ENCODE data around the gene ABT1.

The ABT1 gene

DNA sequence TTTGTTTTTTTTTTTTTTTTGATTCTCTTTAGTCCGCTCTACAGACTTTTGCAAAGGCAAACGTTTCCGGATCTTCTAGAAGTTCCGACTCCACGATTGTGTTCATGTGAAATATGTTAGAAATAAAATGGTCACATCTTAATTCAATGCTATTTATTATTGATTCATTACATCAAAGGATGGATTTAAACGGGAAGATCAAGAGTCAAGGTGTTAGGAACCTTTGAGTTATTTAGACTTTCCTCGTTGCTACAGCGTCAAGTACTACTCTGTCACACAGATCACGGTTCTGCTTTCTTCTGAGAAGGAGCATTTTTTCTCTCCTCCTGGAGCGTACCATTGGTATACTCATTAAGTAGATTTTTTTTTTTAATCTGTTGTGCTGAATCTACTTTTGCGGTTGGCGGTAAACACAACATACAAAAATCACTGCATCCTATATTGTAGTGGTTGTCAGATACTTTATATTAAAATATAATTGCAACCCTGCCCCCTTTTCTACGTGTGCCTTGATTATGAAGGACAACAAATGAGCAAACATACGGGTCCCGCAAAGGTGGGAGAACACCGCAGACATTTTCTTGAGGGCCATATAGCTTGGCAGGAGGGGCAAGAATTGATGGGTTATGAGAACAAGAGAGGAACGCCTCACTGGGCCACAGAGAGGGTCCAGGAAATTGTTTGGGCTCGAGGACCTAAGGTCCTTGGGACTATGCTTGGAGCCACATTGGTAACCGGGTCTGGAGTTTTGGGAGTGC lies 41.1 kb upstream of the ABT1 start:
- H3K9me3 ChIP-seq (ENCODE audit: control insufficient read depth in 5 of 5, low read length in 5 of 5): no peaks in the 10 kb centered on the region
- peak overlapping the region in 1 of 5 donors; percentile 57 for H3K9ac ChIP-seq (ENCODE audit: low read length in 5 of 5)
- H3K36me3 ChIP-seq (ENCODE audit: control insufficient read depth in 5 of 5, insufficient read depth in 5 of 5, low read length in 5 of 5): no peaks in the 10 kb centered on the region
- H3K27ac ChIP-seq (ENCODE audit: low read depth, low read length): no peak overlapping the region
- no peaks in the 10 kb centered on the region for H3K27me3 ChIP-seq (ENCODE audit: control insufficient read depth in 5 of 5, insufficient read depth in 4 of 5, low read length in 5 of 5)
- peaks cover 0 to 29% (median 22%) of the 10 kb centered on the region in 5 donors for H3K4me1 ChIP-seq (ENCODE audit: control insufficient read depth in 5 of 5, insufficient read depth in 5 of 5, low read length in 5 of 5)
- H3K4me3 ChIP-seq (ENCODE audit: low read depth in 1 of 5, low read length in 5 of 5): peak overlapping the region in 3 of 5 donors; percentile 21 to 94 (median 45)

DNA sequence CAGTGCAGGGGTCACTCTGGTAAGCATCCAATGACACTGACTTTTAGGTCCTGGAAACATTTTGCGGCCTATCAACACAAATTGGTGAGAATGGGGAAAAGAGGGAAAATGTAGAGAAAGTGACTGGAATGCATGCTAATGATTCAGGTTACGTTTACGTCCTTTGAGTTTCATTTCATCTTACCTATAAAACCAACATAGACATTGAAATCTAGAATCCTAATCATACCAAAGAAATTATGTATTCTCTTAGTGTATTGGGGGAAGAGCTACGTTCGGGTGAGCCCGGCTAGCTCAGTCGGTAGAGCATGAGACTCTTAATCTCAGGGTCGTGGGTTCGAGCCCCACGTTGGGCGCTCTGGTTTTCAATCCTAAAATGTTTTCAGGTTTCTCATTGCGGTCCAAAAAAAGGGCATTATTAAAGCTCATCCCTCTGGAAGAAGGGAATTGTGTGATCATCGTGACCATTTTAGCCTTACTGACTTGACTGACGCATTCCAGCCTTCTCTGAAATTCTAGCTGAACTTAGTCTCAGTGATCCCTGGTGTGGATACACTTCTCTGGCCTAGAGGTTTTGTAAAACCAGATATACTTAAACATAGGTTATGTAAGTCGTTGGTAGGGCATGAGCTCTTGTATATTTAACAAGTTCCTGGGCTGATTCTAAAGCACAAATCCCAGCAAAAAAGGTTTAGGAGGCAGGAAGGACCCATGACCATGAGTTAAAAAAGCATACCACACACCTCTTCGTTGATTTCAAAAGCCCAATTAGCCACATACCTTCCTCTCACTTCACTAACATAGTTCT lies 40.3 kb upstream of the ABT1 start:
- Histone ChIP-seq H3K9me3 (ENCODE audit: control insufficient read depth in 5 of 5, low read length in 5 of 5) (no peaks in the 10 kb centered on the region), H3K27me3 (ENCODE audit: control insufficient read depth in 5 of 5, insufficient read depth in 4 of 5, low read length in 5 of 5) (no peaks in the 10 kb centered on the region), H3K27ac (ENCODE audit: low read depth, low read length) (no peak overlapping the region), H3K4me1 (ENCODE audit: control insufficient read depth in 5 of 5, insufficient read depth in 5 of 5, low read length in 5 of 5) (peaks cover 0 to 28% (median 21%) of the 10 kb centered on the region in 5 donors), H3K36me3 (ENCODE audit: control insufficient read depth in 5 of 5, insufficient read depth in 5 of 5, low read length in 5 of 5) (no peaks in the 10 kb centered on the region), H3K4me3 (ENCODE audit: low read depth in 1 of 5, low read length in 5 of 5) (no peak overlapping the region), H3K9ac (ENCODE audit: low read length in 5 of 5) (no peak overlapping the region)

DNA sequence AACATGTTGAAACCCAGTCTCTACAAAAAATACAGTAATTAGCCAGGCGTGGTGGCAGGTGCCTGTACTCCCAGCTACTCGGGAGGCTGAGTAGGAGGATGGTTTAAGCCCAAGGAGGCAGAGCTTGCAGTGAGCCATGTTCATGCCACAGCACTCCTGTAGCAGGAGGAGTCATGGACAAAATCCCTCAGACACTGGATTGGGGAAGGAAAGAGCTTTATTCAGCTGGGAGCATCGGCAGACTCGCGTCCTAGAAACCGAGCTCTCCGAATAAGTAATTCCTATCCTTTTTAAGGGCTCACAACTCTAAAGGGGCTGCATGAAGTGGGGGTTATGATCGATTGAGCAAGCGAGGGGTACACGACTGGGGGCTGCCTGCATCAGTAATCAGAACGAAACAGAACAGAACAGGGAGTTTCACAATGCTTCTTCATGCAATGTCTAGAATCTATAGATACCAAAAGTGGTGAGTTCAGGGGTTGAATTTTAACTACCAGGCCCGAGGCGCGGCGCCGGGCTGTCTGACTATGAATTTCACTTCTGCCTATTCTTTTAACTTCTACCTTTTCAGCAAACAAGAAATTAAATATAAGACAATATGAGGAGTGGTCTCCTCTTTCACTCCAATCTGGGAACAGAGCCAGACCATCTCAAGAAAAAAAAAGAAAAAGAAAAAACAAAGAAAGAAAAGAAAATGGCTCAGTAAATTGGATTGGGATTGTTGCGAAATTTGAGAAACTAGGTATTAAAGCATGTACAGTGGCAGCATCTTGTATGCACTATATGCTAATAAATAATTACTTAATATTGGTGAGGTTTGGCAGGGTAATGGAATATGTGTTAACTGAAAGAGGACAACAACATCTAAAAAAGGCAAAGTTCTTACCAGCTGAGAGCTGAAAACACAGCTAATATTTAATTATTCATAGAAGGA lies 35.0 kb upstream of the ABT1 start:
- Histone ChIP-seq H3K27me3 (ENCODE audit: control insufficient read depth in 5 of 5, insufficient read depth in 4 of 5, low read length in 5 of 5) (no peaks in the 10 kb centered on the region), H3K27ac (ENCODE audit: low read depth, low read length) (no peak overlapping the region), H3K9me3 (ENCODE audit: control insufficient read depth in 5 of 5, low read length in 5 of 5) (no peaks in the 10 kb centered on the region), H3K36me3 (ENCODE audit: control insufficient read depth in 5 of 5, insufficient read depth in 5 of 5, low read length in 5 of 5) (no peaks in the 10 kb centered on the region), H3K4me3 (ENCODE audit: low read depth in 1 of 5, low read length in 5 of 5) (no peak overlapping the region), H3K9ac (ENCODE audit: low read length in 5 of 5) (no peak overlapping the region), H3K4me1 (ENCODE audit: control insufficient read depth in 5 of 5, insufficient read depth in 5 of 5, low read length in 5 of 5) (no peaks in the 10 kb centered on the region)

DNA sequence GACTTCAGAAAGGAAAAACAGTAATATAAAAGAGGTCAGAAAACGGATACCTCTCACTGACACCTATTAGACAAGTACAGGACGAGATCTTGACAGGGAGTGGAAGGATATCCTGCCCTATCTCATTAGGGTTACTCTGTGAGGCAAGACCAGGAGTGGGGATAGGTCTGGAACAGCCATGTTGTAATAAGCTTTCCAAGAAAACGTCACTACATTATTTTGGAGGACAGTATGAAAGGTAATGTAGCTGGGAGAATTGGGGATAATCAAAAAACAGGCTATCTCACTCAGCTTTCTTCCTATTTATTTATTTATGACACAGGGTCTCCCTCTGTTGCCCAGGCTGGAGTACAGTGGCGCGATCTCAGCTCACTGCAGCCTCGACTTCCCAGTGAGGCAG lies 33.3 kb upstream of the ABT1 start:
- Histone ChIP-seq H3K36me3 (ENCODE audit: control insufficient read depth in 5 of 5, insufficient read depth in 5 of 5, low read length in 5 of 5) (no peaks in the 10 kb centered on the region), H3K4me1 (ENCODE audit: control insufficient read depth in 5 of 5, insufficient read depth in 5 of 5, low read length in 5 of 5) (peaks cover 0 to 6% (median 2%) of the 10 kb centered on the region in 5 donors), H3K9me3 (ENCODE audit: control insufficient read depth in 5 of 5, low read length in 5 of 5) (no peaks in the 10 kb centered on the region), H3K4me3 (ENCODE audit: low read depth in 1 of 5, low read length in 5 of 5) (no peak overlapping the region), H3K9ac (ENCODE audit: low read length in 5 of 5) (no peak overlapping the region), H3K27ac (ENCODE audit: low read depth, low read length) (no peak overlapping the region), H3K27me3 (ENCODE audit: control insufficient read depth in 5 of 5, insufficient read depth in 4 of 5, low read length in 5 of 5) (no peaks in the 10 kb centered on the region)

DNA sequence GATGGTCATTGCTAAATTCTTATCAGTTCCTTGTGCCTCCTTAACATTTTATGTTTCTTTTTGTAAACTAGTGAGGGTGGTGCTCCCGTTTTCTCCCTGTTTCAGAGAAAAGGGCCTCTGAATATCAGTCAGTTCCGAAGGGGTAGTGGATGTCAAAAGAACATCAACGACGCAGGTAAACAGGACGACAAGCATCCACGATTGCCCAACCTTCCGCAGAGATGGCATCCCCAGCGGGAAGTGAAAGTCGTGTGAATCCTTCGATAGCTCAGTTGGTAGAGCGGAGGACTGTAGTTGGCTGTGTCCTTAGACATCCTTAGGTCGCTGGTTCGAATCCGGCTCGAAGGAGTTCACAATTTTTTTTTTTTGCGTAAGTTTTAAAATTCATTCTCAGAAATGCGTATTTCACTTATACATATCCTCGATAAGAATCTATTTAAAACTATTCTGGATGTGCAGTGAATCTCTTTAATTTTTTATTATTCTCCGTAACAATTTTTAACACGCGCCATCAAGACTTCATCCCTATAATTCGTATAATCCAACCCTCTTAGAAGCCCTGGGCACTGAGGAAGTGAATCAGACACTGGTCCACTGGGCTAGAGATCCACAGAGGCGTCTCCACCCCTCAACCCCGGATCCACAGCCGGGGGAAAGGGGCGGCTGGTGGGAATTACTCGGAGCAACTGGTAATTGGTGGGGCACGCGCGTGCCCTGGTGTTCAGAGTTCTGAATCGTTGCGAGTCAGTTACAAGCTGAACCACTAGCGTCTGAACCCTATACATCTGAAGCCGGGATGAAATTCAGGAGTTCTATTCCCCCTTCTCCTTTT lies 27.9 kb upstream of the ABT1 start:
- peak overlapping the region in 3 of 5 donors; percentile 12 to 55 (median 25) for H3K9ac ChIP-seq (ENCODE audit: low read length in 5 of 5)

DNA sequence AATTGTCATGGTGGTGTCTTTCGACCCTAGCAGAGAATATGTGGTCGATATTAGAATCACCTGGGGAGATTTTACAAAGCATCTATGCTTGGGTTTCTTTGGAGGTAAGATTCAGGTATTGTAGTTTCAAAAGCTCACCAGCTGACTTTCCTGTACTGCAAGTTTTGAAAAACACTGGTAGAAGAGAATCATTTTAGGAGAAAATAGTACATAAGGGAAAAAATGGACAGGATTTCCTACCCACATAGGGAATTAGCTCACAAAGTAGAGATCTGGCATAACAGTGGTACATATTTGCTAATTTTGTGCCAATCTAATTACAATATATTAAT lies 27.4 kb upstream of the ABT1 start:
- Histone ChIP-seq H3K9me3 (ENCODE audit: control insufficient read depth in 5 of 5, low read length in 5 of 5) (no peaks in the 10 kb centered on the region), H3K27me3 (ENCODE audit: control insufficient read depth in 5 of 5, insufficient read depth in 4 of 5, low read length in 5 of 5) (no peaks in the 10 kb centered on the region), H3K36me3 (ENCODE audit: control insufficient read depth in 5 of 5, insufficient read depth in 5 of 5, low read length in 5 of 5) (no peaks in the 10 kb centered on the region), H3K27ac (ENCODE audit: low read depth, low read length) (no peak overlapping the region), H3K4me1 (ENCODE audit: control insufficient read depth in 5 of 5, insufficient read depth in 5 of 5, low read length in 5 of 5) (peaks cover 6 to 18% (median 12%) of the 10 kb centered on the region in 5 donors), H3K4me3 (ENCODE audit: low read depth in 1 of 5, low read length in 5 of 5) (peak overlapping the region in 2 of 5 donors; percentile 75 to 83), H3K9ac (ENCODE audit: low read length in 5 of 5) (peak overlapping the region in 2 of 5 donors; percentile 12 to 25)

More for the DNA sequence above, 27.9 kb upstream of the ABT1 start:
- Histone ChIP-seq H3K36me3 (ENCODE audit: control insufficient read depth in 5 of 5, insufficient read depth in 5 of 5, low read length in 5 of 5) (no peaks in the 10 kb centered on the region), H3K9me3 (ENCODE audit: control insufficient read depth in 5 of 5, low read length in 5 of 5) (no peaks in the 10 kb centered on the region), H3K4me1 (ENCODE audit: control insufficient read depth in 5 of 5, insufficient read depth in 5 of 5, low read length in 5 of 5) (peaks cover 6 to 18% (median 12%) of the 10 kb centered on the region in 5 donors), H3K27ac (ENCODE audit: low read depth, low read length) (no peak overlapping the region), H3K4me3 (ENCODE audit: low read depth in 1 of 5, low read length in 5 of 5) (peak overlapping the region; percentile 70 to 87 (median 75)), H3K27me3 (ENCODE audit: control insufficient read depth in 5 of 5, insufficient read depth in 4 of 5, low read length in 5 of 5) (no peaks in the 10 kb centered on the region)

DNA sequence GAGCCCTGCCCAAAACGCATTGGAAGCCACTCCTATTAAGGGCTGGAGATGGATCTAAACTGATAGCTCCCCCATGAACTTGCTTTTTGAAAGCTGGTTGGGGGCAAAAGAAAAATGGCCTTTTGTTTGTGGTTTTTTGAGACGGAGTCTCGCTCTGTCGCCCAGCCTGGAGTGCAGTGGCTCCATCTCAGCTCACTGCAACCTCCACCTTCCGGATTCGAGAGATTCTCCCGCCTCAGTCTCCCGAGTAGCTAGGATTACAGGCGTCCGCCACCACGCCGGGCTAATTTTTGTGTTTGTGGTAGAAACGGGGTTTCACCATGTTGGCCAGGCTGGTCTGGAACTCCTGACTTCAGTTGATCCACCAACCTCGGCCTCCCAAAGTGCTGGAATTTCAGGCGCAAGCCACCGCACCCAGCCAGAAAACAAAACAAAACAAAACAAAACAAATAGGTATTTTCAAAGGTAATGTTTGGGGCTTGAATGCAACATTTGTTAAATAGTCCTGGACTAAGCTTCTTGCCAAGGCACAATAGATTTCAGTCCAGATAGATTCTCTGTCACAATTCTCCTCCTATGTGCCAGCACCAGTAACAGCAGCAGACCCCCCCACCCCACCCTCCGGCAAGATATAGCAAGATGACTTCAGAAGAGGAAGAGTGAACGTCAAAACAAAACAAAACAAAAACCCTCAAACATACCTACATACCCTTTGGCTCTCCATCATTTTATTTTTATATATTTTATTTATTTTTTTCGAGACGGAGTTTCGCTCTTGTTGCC lies 26.5 kb upstream of the ABT1 start:
- H3K4me1 ChIP-seq (ENCODE audit: control insufficient read depth in 5 of 5, insufficient read depth in 5 of 5, low read length in 5 of 5): peaks cover 6 to 18% (median 12%) of the 10 kb centered on the region in 5 donors
- no peaks in the 10 kb centered on the region for H3K27me3 ChIP-seq (ENCODE audit: control insufficient read depth in 5 of 5, insufficient read depth in 4 of 5, low read length in 5 of 5)
- H3K4me3 ChIP-seq (ENCODE audit: low read depth in 1 of 5, low read length in 5 of 5): no peak overlapping the region
- no peaks in the 10 kb centered on the region for H3K9me3 ChIP-seq (ENCODE audit: control insufficient read depth in 5 of 5, low read length in 5 of 5)
- H3K9ac ChIP-seq (ENCODE audit: low read length in 5 of 5): no peak overlapping the region
- no peak overlapping the region for H3K27ac ChIP-seq (ENCODE audit: low read depth, low read length)
- H3K36me3 ChIP-seq (ENCODE audit: control insufficient read depth in 5 of 5, insufficient read depth in 5 of 5, low read length in 5 of 5): no peaks in the 10 kb centered on the region

DNA sequence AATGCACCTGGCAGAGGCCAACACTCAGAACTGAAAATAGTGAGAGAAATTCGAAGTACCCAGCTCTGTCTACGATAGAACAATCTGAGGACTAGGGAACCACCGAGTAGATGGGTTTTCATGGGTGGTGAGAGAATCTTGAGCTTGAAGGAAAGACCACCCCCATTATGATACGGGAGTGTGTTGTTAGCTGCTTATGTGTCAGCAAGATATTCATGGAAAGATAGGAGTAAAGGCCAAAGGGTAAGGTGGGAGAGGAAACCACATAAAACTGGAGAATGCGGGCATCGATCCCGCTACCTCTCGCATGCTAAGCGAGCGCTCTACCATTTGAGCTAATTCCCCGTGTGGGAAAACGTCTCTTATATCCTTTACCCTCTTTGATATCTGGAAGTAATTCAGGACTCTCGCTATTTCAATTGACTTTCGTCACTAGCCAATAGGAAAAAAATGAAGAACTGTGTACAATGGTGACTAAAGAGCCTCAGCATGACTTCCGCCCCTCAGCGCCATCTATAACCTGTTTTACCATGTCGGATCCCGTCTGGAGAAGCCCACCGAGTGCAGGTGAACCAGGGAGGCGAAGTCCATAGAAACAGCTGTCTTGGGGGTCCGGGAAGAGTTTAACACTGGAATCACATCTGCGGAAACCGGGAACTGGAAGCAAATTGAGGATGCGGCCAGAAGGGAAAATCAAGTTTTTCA lies 25.0 kb upstream of the ABT1 start:
- Histone ChIP-seq H3K9ac (ENCODE audit: low read length in 5 of 5) (peak overlapping the region; percentile 58 to 77 (median 60)), H3K9me3 (ENCODE audit: control insufficient read depth in 5 of 5, low read length in 5 of 5) (no peaks in the 10 kb centered on the region), H3K36me3 (ENCODE audit: control insufficient read depth in 5 of 5, insufficient read depth in 5 of 5, low read length in 5 of 5) (no peaks in the 10 kb centered on the region), H3K4me3 (ENCODE audit: low read depth in 1 of 5, low read length in 5 of 5) (peak overlapping the region; percentile 72 to 95 (median 79)), H3K27me3 (ENCODE audit: control insufficient read depth in 5 of 5, insufficient read depth in 4 of 5, low read length in 5 of 5) (no peaks in the 10 kb centered on the region), H3K4me1 (ENCODE audit: control insufficient read depth in 5 of 5, insufficient read depth in 5 of 5, low read length in 5 of 5) (peaks cover 6 to 23% (median 16%) of the 10 kb centered on the region in 5 donors), H3K27ac (ENCODE audit: low read depth, low read length) (peak overlapping the region; percentile 61)

Data from subcutaneous abdominal adipose tissue (tissue), 5 donors.